DND-41 (cell line): ENCODE data around the gene PDAP1.
"Not testable (repeated sequence)": the region's sequence is repeated elsewhere in the genome, so short reads cannot be mapped to it uniquely, and the experiment has no call there.

Experiments used
- ATAC-seq: fragments of 200-7000 bp; cut with Tn5 transposase; 3 replicates; pipeline ENCODE4 v1.9.1; 2021; ENCODE audit warnings: low read depth; ENCODE audit not compliant: insufficient read depth
- DNase-seq: peaks from one replicate; pipeline ENCODE4 v3.0.0-alpha.2; 2020
- H2AFZ ChIP-seq: 2 replicates; pipeline ENCODE4 v1.6.0; 2012; ENCODE audit warnings: low read depth, low read length
- H3K27ac ChIP-seq: 2 replicates; pipeline ENCODE4 v1.5.1; 2012; ENCODE audit warnings: low read length, inconsistent platforms
- H3K27me3 ChIP-seq: fragments of 200-600 bp; sonication (generic); 2 replicates; pipeline ENCODE4 v1.6.0; 2012; ENCODE audit warnings: low read length, mild to moderate bottlenecking, inconsistent platforms; ENCODE audit not compliant: insufficient read depth, poor library complexity
- H3K36me3 ChIP-seq: 2 replicates; pipeline ENCODE4 v1.5.1; 2012; ENCODE audit warnings: low read length, inconsistent platforms; ENCODE audit not compliant: insufficient read depth
- H3K4me1 ChIP-seq: 2 replicates; pipeline ENCODE4 v1.5.1; 2012; ENCODE audit warnings: mild to moderate bottlenecking, low read length; ENCODE audit not compliant: insufficient read depth
- H3K4me2 ChIP-seq: 2 replicates; pipeline ENCODE4 v1.6.0; 2012; ENCODE audit warnings: mild to moderate bottlenecking, moderate library complexity, low read length, inconsistent platforms; ENCODE audit not compliant: insufficient read depth
- H3K4me3 ChIP-seq, 2 experiments: fragments of 200-600 bp in 1 of 2; shearing (Covaris generic) in 1 of 2; 2 replicates each; pipeline ENCODE4 v1.5.1; 2012 to 2016; ENCODE audit warnings: inconsistent platforms in 2 of 2, low read length in 2 of 2, mild to moderate bottlenecking in 2 of 2, low read depth in 1 of 2, moderate library complexity in 1 of 2
- H3K79me2 ChIP-seq: 2 replicates; pipeline ENCODE4 v1.6.0; 2012; ENCODE audit warnings: low read length, inconsistent platforms; ENCODE audit not compliant: insufficient read depth
- H3K9ac ChIP-seq: 2 replicates; pipeline ENCODE4 v1.6.0; 2012; ENCODE audit warnings: low read depth, mild to moderate bottlenecking, inconsistent platforms, low read length, moderate library complexity
- H3K9me3 ChIP-seq: 2 replicates; pipeline ENCODE4 v1.5.1; 2012; ENCODE audit warnings: low read length, moderate library complexity, mild to moderate bottlenecking, inconsistent platforms; ENCODE audit not compliant: insufficient read depth, severe bottlenecking
- H4K20me1 ChIP-seq: 2 replicates; pipeline ENCODE4 v1.6.0; 2012; ENCODE audit warnings: low read length; ENCODE audit not compliant: insufficient read depth
- EZH2 ChIP-seq: IDR thresholded peaks from 3 replicates; pipeline ENCODE4 v1.6.1; 2012; ENCODE audit warnings: borderline replicate concordance, low read depth, mild to moderate bottlenecking, moderate library complexity, low read length, inconsistent platforms; ENCODE audit not compliant: severe bottlenecking
- TF ChIP-seq, protein P1 (sequence below): IDR thresholded peaks from 2 replicates; pipeline ENCODE4 v1.5.1; 2012; ENCODE audit warnings: borderline replicate concordance, low read length, moderate library complexity, mild to moderate bottlenecking; ENCODE audit not compliant: poor library complexity, severe bottlenecking; ENCODE audit errors: extremely low read depth

The PDAP1 gene

GRCh38 chr7:99352247-99352646 is 56.1 kb downstream of the PDAP1 start:
- Histone ChIP-seq H4K20me1 (peaks cover 6% of the 10 kb centered on the region; the same call in 1 of the 2 replicates), H3K79me2 (peaks cover 2% of the 10 kb centered on the region; the same call in 1 of the 2 replicates), H3K27me3 (no peaks in the 10 kb centered on the region), H3K9me3 (no peaks in the 10 kb centered on the region), H3K9ac (no peak overlapping the region), H3K27ac (no peak overlapping the region), H3K4me2 (no peak overlapping the region), H3K4me1 (no peaks in the 10 kb centered on the region), H3K4me3 (no peak overlapping the region), H2AFZ (no peak overlapping the region), H3K36me3 (peaks cover 78% of the 10 kb centered on the region)
- no peak for ATAC-seq
- no peak for DNase-seq
- no peak for TF ChIP-seq EZH2
- TF ChIP-seq, protein P1, sequence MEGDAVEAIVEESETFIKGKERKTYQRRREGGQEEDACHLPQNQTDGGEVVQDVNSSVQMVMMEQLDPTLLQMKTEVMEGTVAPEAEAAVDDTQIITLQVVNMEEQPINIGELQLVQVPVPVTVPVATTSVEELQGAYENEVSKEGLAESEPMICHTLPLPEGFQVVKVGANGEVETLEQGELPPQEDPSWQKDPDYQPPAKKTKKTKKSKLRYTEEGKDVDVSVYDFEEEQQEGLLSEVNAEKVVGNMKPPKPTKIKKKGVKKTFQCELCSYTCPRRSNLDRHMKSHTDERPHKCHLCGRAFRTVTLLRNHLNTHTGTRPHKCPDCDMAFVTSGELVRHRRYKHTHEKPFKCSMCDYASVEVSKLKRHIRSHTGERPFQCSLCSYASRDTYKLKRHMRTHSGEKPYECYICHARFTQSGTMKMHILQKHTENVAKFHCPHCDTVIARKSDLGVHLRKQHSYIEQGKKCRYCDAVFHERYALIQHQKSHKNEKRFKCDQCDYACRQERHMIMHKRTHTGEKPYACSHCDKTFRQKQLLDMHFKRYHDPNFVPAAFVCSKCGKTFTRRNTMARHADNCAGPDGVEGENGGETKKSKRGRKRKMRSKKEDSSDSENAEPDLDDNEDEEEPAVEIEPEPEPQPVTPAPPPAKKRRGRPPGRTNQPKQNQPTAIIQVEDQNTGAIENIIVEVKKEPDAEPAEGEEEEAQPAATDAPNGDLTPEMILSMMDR: no peak

DNA sequence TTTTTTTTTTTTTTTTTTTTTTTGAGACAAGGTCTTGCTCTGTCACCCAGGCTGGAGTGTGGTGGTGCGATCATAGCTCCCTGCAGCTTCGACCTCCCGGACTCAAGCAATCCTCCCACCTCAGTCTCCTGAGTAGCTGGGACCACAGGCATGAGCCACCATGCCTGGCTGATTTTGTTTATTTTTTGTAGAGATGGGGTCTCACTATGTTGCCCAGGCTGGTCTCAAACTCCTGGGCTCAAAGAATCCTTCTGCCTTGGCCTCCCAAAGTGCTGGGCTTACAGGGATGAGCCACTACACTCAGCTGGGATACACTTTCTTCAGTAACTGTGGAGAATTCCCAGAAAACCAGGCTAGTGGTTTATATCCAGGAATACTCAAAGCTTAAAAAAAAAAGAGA is 57.8 kb downstream of the PDAP1 start:
- H3K4me2 ChIP-seq, H3K9ac ChIP-seq, H4K20me1 ChIP-seq, H3K9me3 ChIP-seq, H2AFZ ChIP-seq, ATAC-seq, H3K79me2 ChIP-seq, H3K4me1 ChIP-seq, H3K27me3 ChIP-seq, H3K4me3 ChIP-seq, H3K27ac ChIP-seq, DNase-seq: not testable (repeated sequence)
- peaks cover 80% of the 10 kb centered on the region for H3K36me3 ChIP-seq
